Measurements from ENCODE around the gene HCFC1R1. TPM values are rescaled to one million over a fixed set of nuclear protein-coding genes. Genes with fewer than 3 reads are reported as not detected.
A peak's percentile ranks its signal among the peaks of the same experiment; 100 is the strongest.
"Not testable (repeated sequence)": the region's sequence is repeated elsewhere in the genome, so short reads cannot be mapped to it uniquely, and the experiment has no call there.

The HCFC1R1 gene, protein sequence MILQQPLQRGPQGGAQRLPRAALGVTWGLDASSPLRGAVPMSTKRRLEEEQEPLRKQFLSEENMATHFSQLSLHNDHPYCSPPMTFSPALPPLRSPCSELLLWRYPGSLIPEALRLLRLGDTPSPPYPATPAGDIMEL
- total RNA-seq (2022): 13.6 and 20.4 TPM in 2 replicates
- percentile 35 among the genes with signal in this experiment for Bru-seq, nascent RNA
- percentile 50 among the genes with signal in this experiment for BruChase-seq, experiment 1, labeled RNA remaining after a 6-hour chase
- percentile 34 among the genes with signal in this experiment for BruChase-seq, experiment 2, labeled RNA remaining after a 2-hour chase
- long read RNA-seq, transcript HCFC1R1-201 (4 exons, 965 nt): major isoform, 8 of 14 reads
- long read RNA-seq, partial matches to known transcripts: 2 of 14 reads
- long read RNA-seq, other reads (novel, unspliced or antisense): 0 of 14 reads

GRCh38 chr16:3023669-3024478, at the start of gene HCFC1R1, which contains the start of gene THOC6:
HCFC1R1 (minus strand) TSS chr16:3023942; CDS start chr16:3023941, 1 bp downstream.
THOC6 (plus strand) TSS chr16:3024035; CDS start chr16:3024327, 292 bp downstream.
- peak within 1 kb of the TSS; percentile 94 for H3K27ac Mint-ChIP-seq (ENCODE audit: low read depth, unreplicated experiment)
- DNase-seq (ENCODE audit: unreplicated experiment): peak; percentile 98
- no peak for TF ChIP-seq CTCF (IDR thresholded peaks at IDR 0.05; ENCODE audit: unreplicated experiment)
- H3K4me3 Mint-ChIP-seq (ENCODE audit: unreplicated experiment): peak within 1 kb of the TSS; percentile 82
- no peaks in the 10 kb centered on the region for H3K9me3 Mint-ChIP-seq (ENCODE audit: unreplicated experiment)
- intact Hi-C loops (cut with micrococcal nuclease): no loop called here
- peaks cover 50% of the 10 kb centered on the region for H3K36me3 Mint-ChIP-seq (ENCODE audit: insufficient read depth, unreplicated experiment)
- POLR2A ChIA-PET: interaction anchor here (0.9 to 5.0 kb wide), 10 partner anchors 11 to 134 kb away, joined by 3 to 30 read pairs (median 5); partner anchors contain the start of genes FLYWCH1 and ZNF213
- no TSS peak for BruUV-seq (replicated peaks)
- peaks cover 23% of the 10 kb centered on the region for H3K4me1 Mint-ChIP-seq (ENCODE audit: insufficient read depth, unreplicated experiment)
- CTCF ChIA-PET: interaction anchor here (0.6 to 3.9 kb wide), 4 partner anchors 8 to 142 kb away, joined by 4 to 18 read pairs (median 4); no protein-coding TSS in a partner anchor
- no peaks in the 10 kb centered on the region for H3K27me3 Mint-ChIP-seq (ENCODE audit: insufficient read depth, unreplicated experiment)

DNA sequence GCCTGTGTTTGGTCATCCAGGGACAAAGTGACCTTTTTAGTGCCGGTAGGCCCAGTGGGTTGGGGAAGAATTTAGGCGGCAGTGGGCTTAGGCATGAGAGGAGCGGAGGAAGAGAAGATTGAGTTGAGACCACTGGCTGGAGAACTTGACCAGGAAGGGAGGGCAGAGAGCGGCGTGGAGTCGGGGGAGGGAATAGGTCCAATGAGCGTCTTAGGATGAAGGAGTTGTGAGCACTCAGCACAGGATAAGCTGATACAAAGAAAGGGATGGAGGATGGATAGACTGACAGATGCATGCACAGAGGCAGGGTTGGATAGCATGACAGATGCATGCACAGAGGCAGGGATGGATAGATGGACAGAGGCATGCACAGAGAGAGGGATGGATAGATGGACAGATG, 49.7 kb upstream of the HCFC1R1 start:
- no peak for DNase-seq (ENCODE audit: unreplicated experiment)
- CTCF ChIA-PET: no interaction called here
- H3K27ac Mint-ChIP-seq (ENCODE audit: low read depth, unreplicated experiment): no peak overlapping the region
- no peak overlapping the region for H3K4me3 Mint-ChIP-seq (ENCODE audit: unreplicated experiment)
- BruUV-seq (replicated peaks): no TSS peak
- POLR2A ChIA-PET: no interaction called here
- no peaks in the 10 kb centered on the region for H3K36me3 Mint-ChIP-seq (ENCODE audit: insufficient read depth, unreplicated experiment)
- H3K9me3 Mint-ChIP-seq (ENCODE audit: unreplicated experiment): no peaks in the 10 kb centered on the region
- intact Hi-C loops (cut with micrococcal nuclease): no loop called here
- peaks cover 27% of the 10 kb centered on the region for H3K27me3 Mint-ChIP-seq (ENCODE audit: insufficient read depth, unreplicated experiment)
- TF ChIP-seq CTCF (IDR thresholded peaks at IDR 0.05; ENCODE audit: unreplicated experiment): no peak
- no peaks in the 10 kb centered on the region for H3K4me1 Mint-ChIP-seq (ENCODE audit: insufficient read depth, unreplicated experiment)

DNA sequence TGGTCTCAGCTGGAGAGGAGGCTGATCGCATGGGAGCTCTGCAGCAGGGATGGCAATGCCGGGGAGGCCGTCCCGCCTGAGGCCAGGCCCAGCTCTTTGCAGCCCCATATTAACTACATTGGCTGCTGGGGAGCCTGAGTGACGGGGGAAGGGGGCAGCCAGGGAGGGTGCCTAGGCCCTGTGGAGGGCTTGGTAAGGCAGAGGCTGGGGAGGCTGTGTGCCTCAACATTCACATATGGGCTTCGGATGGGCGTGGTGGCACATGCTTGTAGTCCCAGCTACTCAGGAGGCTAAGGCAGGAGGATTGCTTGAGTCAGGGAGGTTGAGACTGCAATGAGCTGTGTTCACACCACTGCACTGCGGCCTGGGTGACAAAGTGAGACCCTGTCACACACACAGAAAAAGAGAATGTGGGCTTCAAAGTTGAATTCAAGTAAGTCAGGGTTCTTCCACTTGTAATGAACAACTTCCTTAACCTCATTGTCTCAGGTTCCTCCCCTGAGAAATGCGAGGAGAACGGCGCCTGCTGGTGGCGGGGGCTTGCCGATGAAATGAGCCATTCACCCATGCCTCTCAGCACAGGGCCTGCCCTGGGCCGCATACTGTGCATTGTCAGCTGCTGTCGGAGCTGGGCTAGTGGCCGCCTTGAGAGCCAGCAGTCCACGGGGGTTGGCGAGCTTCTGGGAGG, 49.0 kb upstream of the HCFC1R1 start:
- H3K4me1 Mint-ChIP-seq (ENCODE audit: insufficient read depth, unreplicated experiment); H3K9me3 Mint-ChIP-seq (ENCODE audit: unreplicated experiment); intact Hi-C loops (cut with micrococcal nuclease); POLR2A ChIA-PET; H3K27ac Mint-ChIP-seq (ENCODE audit: low read depth, unreplicated experiment); H3K4me3 Mint-ChIP-seq (ENCODE audit: unreplicated experiment); H3K36me3 Mint-ChIP-seq (ENCODE audit: insufficient read depth, unreplicated experiment); CTCF ChIA-PET; DNase-seq (ENCODE audit: unreplicated experiment); BruUV-seq (replicated peaks): not testable (repeated sequence)
- H3K27me3 Mint-ChIP-seq (ENCODE audit: insufficient read depth, unreplicated experiment): peaks cover 20% of the 10 kb centered on the region

DNA sequence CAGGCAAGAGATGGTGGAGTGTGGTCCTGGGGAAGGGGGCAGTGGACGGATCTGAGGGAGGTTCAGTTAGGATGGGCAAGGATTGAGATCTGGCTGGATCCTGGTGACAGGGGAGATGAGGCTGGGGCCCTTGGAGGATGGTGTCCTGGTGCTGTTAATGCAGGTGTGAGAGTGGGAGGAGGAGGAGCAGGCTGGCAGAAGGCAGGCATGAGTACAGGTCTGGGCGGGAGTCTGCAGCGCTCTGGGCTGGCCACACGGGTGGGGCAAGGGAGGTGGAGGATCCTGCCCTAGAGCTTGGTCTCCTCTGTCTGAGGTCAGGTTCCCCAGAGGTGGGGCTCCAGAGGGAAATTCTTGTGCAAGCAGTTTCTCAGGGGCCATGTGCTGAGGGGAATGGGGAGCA, 48.4 kb upstream of the HCFC1R1 start:
- H3K4me3 Mint-ChIP-seq (ENCODE audit: unreplicated experiment); BruUV-seq (replicated peaks); H3K4me1 Mint-ChIP-seq (ENCODE audit: insufficient read depth, unreplicated experiment); H3K36me3 Mint-ChIP-seq (ENCODE audit: insufficient read depth, unreplicated experiment); H3K27ac Mint-ChIP-seq (ENCODE audit: low read depth, unreplicated experiment); DNase-seq (ENCODE audit: unreplicated experiment); intact Hi-C loops (cut with micrococcal nuclease); CTCF ChIA-PET; POLR2A ChIA-PET; H3K9me3 Mint-ChIP-seq (ENCODE audit: unreplicated experiment): not testable (repeated sequence)
- peaks cover 20% of the 10 kb centered on the region for H3K27me3 Mint-ChIP-seq (ENCODE audit: insufficient read depth, unreplicated experiment)
